ENCODE measurements around the gene IL21. TPM values are rescaled to one million over a fixed set of nuclear protein-coding genes. Genes with fewer than 3 reads are reported as not detected.

Gene IL21
- total RNA-seq, 1 donor from 2014 or later, result 14.5 TPM

Other genes starting within 250 kb of the IL21 start
- not detected in 2 replicates for gene ADAD1, start 242.1 kb downstream of the IL21 start, total RNA-seq
- gene IL2, start 164.3 kb downstream of the IL21 start, total RNA-seq, result 95.9 and 101 TPM in 2 replicates
- 3.7 and 5.5 TPM in 2 replicates for gene BBS12, start 111.6 kb upstream of the IL21 start, total RNA-seq
- gene FGF2, start 205.8 kb upstream of the IL21 start, total RNA-seq, result 2.3 and 3.0 TPM in 2 replicates

Data from activated T-helper 2 cell treated with anti-CD3 and anti-CD28 coated beads, Interferon-gamma antibody, Interleukin-2, Interleukin-4, amounts not matched to agents 10 μg/mL and 5 μg/mL and 100 μg/mL, durations not matched to agents 14 hours and 24 hours and 36 hours (primary cell).